Lower leg skin (tissue), 4 donors: ENCODE results near the gene RFC5. TPM values are rescaled to one million over a fixed set of nuclear protein-coding genes. Genes with fewer than 3 reads are reported as not detected.

Experiments
- DNase-seq, 2 donors: peaks; one replicate each; pipeline ENCODE4 v3.0.0-alpha.2; 2019; ENCODE audit warnings: low spot score in 2 of 2
- H3K4me3 ChIP-seq: fragments of 200-600 bp; sonication (generic); 2 replicates; pipeline ENCODE4 v1.5.1; 2017; ENCODE audit warnings: mild to moderate bottlenecking, low read depth; ENCODE audit not compliant: poor library complexity, severe bottlenecking
- CTCF ChIP-seq, 3 donors: fragments of 450-650 bp; IDR thresholded peaks; one replicate each; pipeline ENCODE4 v1.5.1; 2016; ENCODE audit warnings: antibody characterized with exemption in 3 of 3, mild to moderate bottlenecking in 3 of 3, moderate library complexity in 2 of 3
- POLR2A ChIP-seq, 2 donors: fragments of 450-650 bp; IDR thresholded peaks; one replicate each; pipeline ENCODE4 v1.6.1; 2016 to 2017; ENCODE audit warnings: antibody characterized with exemption in 2 of 2, mild to moderate bottlenecking in 1 of 2, moderate library complexity in 1 of 2
- WGBS, 2 donors: methylation state at CpG; one replicate each; pipeline ENCODE4 v1.1.5; 2018; 5-methylcytosine and 5-hydroxymethylcytosine counted together
- intact Hi-C: fragments of 100-400 bp; cut with DNase I; formaldehyde crosslinking; loops from one replicate; pipeline ENCODE4 v1.15.0; 2023; ENCODE audit warnings: low total_unique reads
- total RNA-seq, 4 donors: library from RNA; depleted of rRNA; stranded (reverse); fragments of >200 nt; gene quantifications; one replicate each; pipeline ENCODE4 v1.1.0, GENCODE V29; 2016

RFC5 gene
- total RNA-seq, 4 donors from 2014 or later, result 6.2 to 14.3 (median 11.3) TPM

- peak; percentile 72 to 95 for DNase-seq
- H3K4me3 ChIP-seq, result peak within 1 kb of the TSS; percentile 51
- intact Hi-C loops, result no loop called here
- TF ChIP-seq POLR2A (IDR thresholded peaks at IDR 0.05), result no peak
- TF ChIP-seq CTCF (IDR thresholded peaks at IDR 0.05), result no peak
- WGBS, 2 donors, result 2% methylated on average over 39 to 48 of the region's 76 CpGs
Observed at GRCh38 chr12:118061011-118061872, 44.7 kb downstream of the RFC5 start, which contains the start of gene WSB2. WSB2 (minus strand) TSS chr12:118061179; CDS start chr12:118061048, 131 bp downstream.

GRCh38 chr12:118061873-118062843 is 45.7 kb downstream of the RFC5 start:
- intact Hi-C loops, result no loop called here
- DNase-seq, result peak; percentile 29 to 88
- WGBS, 2 donors, result 3 to 5% methylated on average over 43 to 44 of the region's 44 CpGs
- TF ChIP-seq CTCF (IDR thresholded peaks at IDR 0.05) (no peak), POLR2A (IDR thresholded peaks at IDR 0.05) (no peak)
- H3K4me3 ChIP-seq, result peak overlapping the region; percentile 51

GRCh38 chr12:118063576-118064391 is 47.3 kb downstream of the RFC5 start:
- TF ChIP-seq POLR2A (IDR thresholded peaks at IDR 0.05), result no peak
- TF ChIP-seq CTCF (IDR thresholded peaks at IDR 0.05), result no peak
- intact Hi-C loops, result no loop called here
- WGBS, 2 donors, result 67 to 70% methylated on average over 4 of the region's 4 CpGs
- DNase-seq, result no peak
- H3K4me3 ChIP-seq, result no peak overlapping the region

GRCh38 chr12:118064608-118065007 is 48.1 kb downstream of the RFC5 start:
- DNase-seq, result no peak
- 35 to 55% methylated on average over 2 of the region's 2 CpGs for WGBS, 2 donors
- TF ChIP-seq POLR2A (IDR thresholded peaks at IDR 0.05), result no peak
- no peak for TF ChIP-seq CTCF (IDR thresholded peaks at IDR 0.05)
- no peak overlapping the region for H3K4me3 ChIP-seq
- intact Hi-C loops, result no loop called here

GRCh38 chr12:118065380-118065779 is 48.9 kb downstream of the RFC5 start:
- TF ChIP-seq CTCF (IDR thresholded peaks at IDR 0.05) (no peak), POLR2A (IDR thresholded peaks at IDR 0.05) (no peak)
- intact Hi-C loops, result no loop called here
- no peak for DNase-seq
- no peak overlapping the region for H3K4me3 ChIP-seq
- WGBS, 2 donors, result 73% methylated on average over 1 of the region's 1 CpG
